Neuronal stem cell (in vitro differentiated cells): Measurements from ENCODE around the gene ERI2.

ENCODE experiments used
- DNase-seq: peaks from one replicate; pipeline ENCODE4 v3.0.0-alpha.2; 2013; ENCODE audit warnings: low spot score
- H2AFZ ChIP-seq: one replicate; pipeline ENCODE4 v1.6.1; 2013; ENCODE audit warnings: mild to moderate bottlenecking, low read length, inconsistent platforms
- H2AK5ac ChIP-seq: 2 replicates; pipeline ENCODE4 v1.6.1; 2013; ENCODE audit warnings: low read depth, mild to moderate bottlenecking, inconsistent platforms, low read length, moderate library complexity, mixed read lengths
- H2BK120ac ChIP-seq: 2 replicates; pipeline ENCODE4 v1.6.1; 2013; ENCODE audit warnings: low read depth, mild to moderate bottlenecking, inconsistent platforms, low read length, moderate library complexity, mixed read lengths
- H2BK12ac ChIP-seq: one replicate; pipeline ENCODE4 v1.6.1; 2013; ENCODE audit warnings: low read length, inconsistent platforms
- H2BK15ac ChIP-seq: 2 replicates; pipeline ENCODE4 v1.6.1; 2013; ENCODE audit warnings: mild to moderate bottlenecking, low read length, inconsistent platforms, mixed read lengths
- H2BK5ac ChIP-seq: one replicate; pipeline ENCODE4 v1.6.1; 2013; ENCODE audit warnings: inconsistent platforms, mild to moderate bottlenecking, low read length, moderate library complexity
- H3K14ac ChIP-seq: one replicate; pipeline ENCODE4 v1.6.1; 2013; ENCODE audit warnings: low read length, inconsistent platforms
- H3K18ac ChIP-seq: 2 replicates; pipeline ENCODE4 v1.6.1; 2013; ENCODE audit warnings: low read length, inconsistent platforms
- H3K23ac ChIP-seq: 2 replicates; pipeline ENCODE4 v1.6.1; 2013; ENCODE audit warnings: low read depth, mild to moderate bottlenecking, mixed read lengths, low read length, inconsistent platforms; ENCODE audit not compliant: poor library complexity
- H3K27ac ChIP-seq: replicated peaks from 3 replicates; pipeline ENCODE4 v1.5.1; 2013; ENCODE audit warnings: low read length, inconsistent platforms
- H3K27me3 ChIP-seq, 3 experiments: 2 replicates each; pipeline ENCODE4 v1.6.1; 2013; ENCODE audit warnings: low read length in 3 of 3, mild to moderate bottlenecking in 2 of 3, inconsistent platforms in 1 of 3, low read depth in 1 of 3, mixed read lengths in 1 of 3, moderate library complexity in 1 of 3; ENCODE audit not compliant: control insufficient read depth in 3 of 3, insufficient read depth in 3 of 3
- H3K36me3 ChIP-seq, 2 donors: replicated peaks in 1 of 2; 2 replicates each; pipeline ENCODE4 v1.6.1; 2013; ENCODE audit warnings: low read length in 2 of 2; ENCODE audit not compliant: control insufficient read depth in 2 of 2, insufficient read depth in 2 of 2
- H3K4ac ChIP-seq: 2 replicates; pipeline ENCODE4 v1.6.1; 2013; ENCODE audit warnings: inconsistent platforms, mild to moderate bottlenecking, low read length, moderate library complexity
- H3K4me1 ChIP-seq, 2 donors: 1 replicate in 1 of 2; 2 replicates in 1 of 2; pipeline ENCODE4 v1.6.1; 2013; ENCODE audit warnings: low read length in 2 of 2, low read depth in 1 of 2; ENCODE audit not compliant: control insufficient read depth in 2 of 2, insufficient read depth in 1 of 2
- H3K4me2 ChIP-seq: one replicate; pipeline ENCODE4 v1.6.1; 2013; ENCODE audit warnings: mild to moderate bottlenecking, low read length, inconsistent platforms; ENCODE audit not compliant: insufficient read depth, poor library complexity, severe bottlenecking
- H3K4me3 ChIP-seq, 2 donors: 2 replicates each; pipeline ENCODE4 v1.5.1; 2013; ENCODE audit warnings: low read length in 2 of 2, mild to moderate bottlenecking in 2 of 2, inconsistent platforms in 1 of 2, moderate library complexity in 1 of 2
- H3K79me1 ChIP-seq: one replicate; pipeline ENCODE4 v1.6.1; 2013; ENCODE audit warnings: low read depth, mild to moderate bottlenecking, inconsistent platforms, low read length, moderate library complexity
- H3K9ac ChIP-seq: one replicate; pipeline ENCODE4 v1.6.1; 2013; ENCODE audit warnings: mild to moderate bottlenecking, low read depth, low read length, inconsistent platforms; ENCODE audit not compliant: poor library complexity
- H3K9me3 ChIP-seq, 2 donors: replicated peaks in 1 of 2; 2 replicates each; pipeline versions ENCODE3 to v1.6.1; 2013; ENCODE audit warnings: low read length in 2 of 2, mild to moderate bottlenecking in 2 of 2, inconsistent platforms in 1 of 2, low read depth in 1 of 2, mixed read lengths in 1 of 2, moderate library complexity in 1 of 2; ENCODE audit not compliant: control insufficient read depth in 2 of 2, insufficient read depth in 1 of 2
- H4K8ac ChIP-seq: one replicate; pipeline ENCODE4 v1.6.1; 2013; ENCODE audit warnings: low read depth, mild to moderate bottlenecking, inconsistent platforms, low read length, moderate library complexity
- H4K91ac ChIP-seq: one replicate; pipeline ENCODE4 v1.6.1; 2013; ENCODE audit warnings: low read length, low read depth, mild to moderate bottlenecking, inconsistent platforms; ENCODE audit not compliant: poor library complexity
- WGBS, 2 donors: extraction: QIAGEN DNeasy Blood & Tissue Kit; methylation state at CpG; one replicate each; pipeline ENCODE4 v1.1.7; 2013; ENCODE audit warnings: missing lambda C conversion rate in 2 of 2, mixed read lengths in 1 of 2; ENCODE audit not compliant: insufficient read length in 2 of 2, insufficient replicate concordance in 1 of 2; ENCODE audit errors: extremely low coverage in 2 of 2; 5-methylcytosine and 5-hydroxymethylcytosine counted together

Gene ERI2

DNA sequence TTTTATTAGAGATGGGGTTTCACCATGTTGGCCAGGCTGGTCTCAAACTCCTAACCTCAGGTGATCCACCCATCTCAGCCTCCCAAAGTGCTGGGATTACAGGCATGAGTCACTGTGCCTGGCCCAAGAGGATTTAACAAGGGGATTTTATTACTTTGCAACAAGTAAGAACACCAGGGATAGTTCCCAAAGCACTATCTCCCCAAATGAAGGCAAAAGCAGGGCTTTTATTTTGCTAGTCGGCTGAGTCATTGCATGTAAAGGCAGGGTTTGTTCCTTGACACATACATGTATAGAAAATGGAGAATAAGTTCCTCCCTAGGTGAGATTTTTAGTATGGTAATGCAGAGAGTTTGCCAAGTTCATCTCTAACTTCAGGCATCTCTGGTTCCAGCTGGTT is 24.1 kb upstream of the ERI2 start:
- H3K4me1 ChIP-seq: no peaks in the 10 kb centered on the region
- no peak overlapping the region for H3K4me3 ChIP-seq

DNA sequence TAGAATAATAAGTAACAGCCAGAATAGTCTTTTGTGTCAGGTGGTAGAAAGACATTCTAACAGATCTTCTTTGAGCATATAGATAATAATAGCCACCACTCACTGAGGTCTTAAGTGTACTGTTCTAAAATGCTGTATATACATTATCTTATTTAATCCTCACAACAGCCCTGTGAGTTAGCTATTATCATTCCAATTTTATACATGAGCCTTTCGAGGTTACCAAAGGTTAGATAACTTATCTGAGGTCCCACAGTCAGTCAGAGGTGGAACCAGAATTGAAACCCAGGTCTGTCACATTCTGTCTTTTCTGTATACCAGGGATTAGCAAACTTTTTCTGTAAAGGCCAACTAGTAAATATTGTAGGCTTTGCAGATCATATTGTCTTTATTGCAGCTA is 23.3 kb upstream of the ERI2 start:
- Histone ChIP-seq H3K4me2 (no peak overlapping the region), H2AFZ (no peak overlapping the region), H3K79me1 (no peaks in the 10 kb centered on the region), H3K4ac (no peak overlapping the region), H2BK12ac (no peak overlapping the region), H3K4me3 (no peak overlapping the region), H3K4me1 (no peaks in the 10 kb centered on the region), H3K27ac (no peak overlapping the region), H3K23ac (no peak overlapping the region), H4K8ac (no peak overlapping the region), H2BK15ac (no peak overlapping the region), H3K18ac (no peak overlapping the region), H2AK5ac (no peak overlapping the region), H3K9me3 (no peaks in the 10 kb centered on the region), H3K14ac (no peak overlapping the region), H3K27me3 (no peaks in the 10 kb centered on the region), H3K9ac (no peak overlapping the region), H2BK120ac (no peak overlapping the region), H3K36me3 (peaks cover 7 to 92% of the 10 kb centered on the region in 2 donors), H4K91ac (no peak overlapping the region), H2BK5ac (no peak overlapping the region)
- WGBS, 2 donors: no CpG with 5 or more reads among the region's 1 CpG
- DNase-seq: no peak

More for the DNA sequence above, 24.1 kb upstream of the ERI2 start:
- no peaks in the 10 kb centered on the region for H3K27me3 ChIP-seq
- no peak overlapping the region for H2BK12ac ChIP-seq
- H3K27ac ChIP-seq: no peak overlapping the region
- H3K79me1 ChIP-seq: no peaks in the 10 kb centered on the region
- no peak overlapping the region for H4K91ac ChIP-seq
- no peak overlapping the region for H3K4me2 ChIP-seq
- no peak overlapping the region for H2AK5ac ChIP-seq
- no peak overlapping the region for H3K18ac ChIP-seq
- H2BK5ac ChIP-seq: no peak overlapping the region
- H3K4ac ChIP-seq: no peak overlapping the region
- H3K14ac ChIP-seq: no peak overlapping the region
- H2BK120ac ChIP-seq: no peak overlapping the region
- no peak overlapping the region for H2AFZ ChIP-seq
- H4K8ac ChIP-seq: no peak overlapping the region
- no peak overlapping the region for H3K23ac ChIP-seq
- peaks cover 0 to 4% of the 10 kb centered on the region in 2 donors for H3K9me3 ChIP-seq
- no CpG with 5 or more reads among the region's 1 CpG for WGBS, 2 donors
- no peak for DNase-seq
- H3K9ac ChIP-seq: no peak overlapping the region
- no peak overlapping the region for H2BK15ac ChIP-seq
- H3K36me3 ChIP-seq: peaks cover 7 to 95% of the 10 kb centered on the region in 2 donors

DNA sequence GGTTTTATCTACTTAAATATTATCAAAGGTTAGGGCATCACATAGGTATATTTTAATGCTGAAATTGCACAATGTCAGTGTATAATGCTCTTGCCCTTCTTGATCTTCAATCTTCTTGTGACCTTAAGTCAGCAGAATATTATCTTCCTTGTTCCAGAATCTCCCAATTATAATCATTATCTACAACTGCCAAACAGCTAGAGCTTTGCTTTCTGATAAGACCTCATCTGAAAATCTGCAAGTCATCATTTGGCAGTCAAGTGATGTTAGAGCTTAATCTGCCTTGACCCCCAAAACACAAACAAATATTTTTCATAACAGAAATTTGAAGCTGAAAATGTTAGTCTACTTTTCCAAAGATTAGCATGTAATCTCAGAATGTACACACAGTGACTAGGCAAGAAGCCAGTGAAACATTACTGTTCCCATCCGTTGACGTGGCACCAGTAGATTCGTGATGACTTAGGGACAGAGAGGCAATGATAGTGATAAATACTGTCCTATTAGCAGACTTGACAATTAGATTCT is 19.8 kb upstream of the ERI2 start:
- Histone ChIP-seq H2BK120ac (no peak overlapping the region), H3K14ac (no peak overlapping the region), H2AK5ac (no peak overlapping the region), H2BK5ac (no peak overlapping the region), H2BK12ac (no peak overlapping the region), H3K18ac (no peak overlapping the region), H3K27ac (no peak overlapping the region), H2BK15ac (no peak overlapping the region), H3K4me1 (no peaks in the 10 kb centered on the region), H3K79me1 (no peaks in the 10 kb centered on the region), H3K23ac (no peak overlapping the region), H3K4ac (no peak overlapping the region), H3K36me3 (peaks cover 4 to 91% of the 10 kb centered on the region in 2 donors), H4K91ac (no peak overlapping the region), H3K4me2 (no peak overlapping the region), H2AFZ (no peak overlapping the region), H4K8ac (no peak overlapping the region), H3K27me3 (no peaks in the 10 kb centered on the region), H3K4me3 (no peak overlapping the region), H3K9me3 (no peaks in the 10 kb centered on the region), H3K9ac (no peak overlapping the region)
- WGBS, 2 donors: no CpG with 5 or more reads among the region's 3 CpGs
- no peak for DNase-seq

DNA sequence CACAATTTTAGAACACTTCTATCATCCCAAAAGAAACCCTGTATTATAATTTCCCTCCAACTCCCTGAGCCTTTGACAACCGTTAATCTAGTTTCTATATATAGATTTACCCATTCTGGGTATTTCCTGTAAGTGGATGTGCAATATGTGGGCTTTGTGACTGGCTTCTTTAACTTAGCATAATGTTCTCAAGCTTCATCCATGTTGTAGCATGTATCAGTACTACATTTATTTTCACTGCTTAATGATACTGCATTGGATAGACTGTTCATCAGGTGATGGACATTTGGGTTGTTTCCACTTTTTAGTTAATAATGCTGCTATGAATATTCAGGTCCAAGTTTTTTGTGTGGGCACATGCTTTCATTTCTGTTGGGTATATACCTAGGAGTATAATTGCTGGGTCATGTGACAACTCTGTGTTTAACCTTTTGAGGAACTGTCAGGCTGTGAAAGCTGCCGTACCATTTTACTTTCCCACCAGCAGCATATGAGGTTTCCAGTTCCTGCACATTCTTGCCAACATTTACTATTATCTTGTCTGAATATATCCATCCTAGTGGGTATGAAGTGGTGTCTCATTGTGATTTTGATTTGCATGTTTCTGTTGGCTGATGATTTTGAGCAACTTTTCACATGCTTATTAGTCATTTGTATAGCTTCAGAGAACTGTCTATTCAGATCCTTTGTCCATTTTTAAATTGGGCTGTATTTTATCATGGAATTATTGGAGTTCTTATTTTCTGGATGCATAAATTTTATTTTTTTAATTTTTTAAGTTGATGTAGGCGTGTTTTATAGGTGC is 16.5 kb upstream of the ERI2 start:
- H2AFZ ChIP-seq: no peak overlapping the region

More for the DNA sequence above, 16.5 kb upstream of the ERI2 start:
- Histone ChIP-seq H3K27ac (no peak overlapping the region), H2BK12ac (no peak overlapping the region), H3K4ac (no peak overlapping the region), H2BK15ac (no peak overlapping the region), H4K91ac (no peak overlapping the region), H3K9me3 (peaks cover 0 to 1% of the 10 kb centered on the region in 2 donors), H2BK120ac (no peak overlapping the region), H4K8ac (no peak overlapping the region), H3K4me1 (no peaks in the 10 kb centered on the region), H2AK5ac (no peak overlapping the region), H3K36me3 (peaks cover 4 to 90% of the 10 kb centered on the region in 2 donors), H3K9ac (no peak overlapping the region), H3K4me2 (no peak overlapping the region), H3K23ac (no peak overlapping the region), H3K79me1 (no peaks in the 10 kb centered on the region), H2BK5ac (no peak overlapping the region), H3K27me3 (no peaks in the 10 kb centered on the region), H3K18ac (no peak overlapping the region), H3K4me3 (no peak overlapping the region), H3K14ac (no peak overlapping the region)
- DNase-seq: no peak
- WGBS, 2 donors: no CpG with 5 or more reads among the region's 3 CpGs
